ENCODE results near the gene TMEM18.
A peak's percentile ranks its signal among the peaks of the same experiment; 100 is the strongest.
"Not testable (repeated sequence)": the region's sequence is repeated elsewhere in the genome, so short reads cannot be mapped to it uniquely, and the experiment has no call there.

TMEM18 gene

GRCh38 chr2:677056-677958 lies at the start of gene TMEM18:
TMEM18 (minus strand) TSS chr2:677406; CDS start chr2:677345, 61 bp downstream.
- DNase-seq (ENCODE audit: extremely low read depth in 1 of 2, low read depth in 1 of 2), result peak; percentile 89 to 96

DNA sequence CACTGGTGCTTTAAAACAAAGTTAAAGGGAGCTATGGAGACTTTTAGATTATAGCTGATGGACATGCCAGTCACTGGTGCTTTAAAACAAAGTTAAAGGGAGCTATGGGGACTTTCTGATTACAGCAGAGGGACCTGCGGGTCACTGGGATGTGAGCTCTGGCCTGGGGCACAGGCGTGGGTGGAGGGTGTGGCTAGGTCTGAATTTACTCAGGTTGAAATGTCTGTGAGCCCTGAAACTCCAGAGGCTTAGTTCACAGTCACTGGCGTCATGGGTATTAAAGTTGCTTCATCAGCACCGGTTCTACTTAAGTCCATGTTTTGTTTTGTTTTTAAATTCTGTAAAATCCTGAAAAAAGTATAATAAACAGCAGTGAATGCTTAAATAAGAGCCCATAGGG lies 49.0 kb upstream of the TMEM18 start:
- no peak for DNase-seq (ENCODE audit: extremely low read depth in 1 of 2, low read depth in 1 of 2)

- DNase-seq (ENCODE audit: extremely low read depth in 1 of 2, low read depth in 1 of 2), result no peak
Observed at GRCh38 chr2:725468-725867, 48.3 kb upstream of the TMEM18 start.

DNA sequence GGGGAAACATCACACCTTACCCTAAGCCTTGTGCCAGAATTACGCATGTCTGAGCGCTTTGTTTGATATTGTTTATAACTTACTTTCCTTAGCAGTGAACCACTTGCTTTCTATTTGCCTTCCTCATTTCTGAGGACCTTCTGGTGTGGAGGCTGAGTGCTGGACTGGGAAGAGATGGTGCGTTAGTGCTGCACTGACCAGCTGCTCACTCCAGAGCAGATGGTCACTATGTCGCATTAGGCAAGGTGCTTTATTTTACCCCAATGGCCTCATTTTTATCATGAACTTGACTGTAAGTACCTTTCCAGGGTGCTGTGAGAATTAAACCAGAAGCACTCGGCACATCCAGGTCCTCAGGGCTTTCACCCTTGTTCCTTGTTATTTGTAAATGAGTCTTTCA lies 46.6 kb upstream of the TMEM18 start:
- DNase-seq (ENCODE audit: extremely low read depth in 1 of 2, low read depth in 1 of 2), result no peak

DNA sequence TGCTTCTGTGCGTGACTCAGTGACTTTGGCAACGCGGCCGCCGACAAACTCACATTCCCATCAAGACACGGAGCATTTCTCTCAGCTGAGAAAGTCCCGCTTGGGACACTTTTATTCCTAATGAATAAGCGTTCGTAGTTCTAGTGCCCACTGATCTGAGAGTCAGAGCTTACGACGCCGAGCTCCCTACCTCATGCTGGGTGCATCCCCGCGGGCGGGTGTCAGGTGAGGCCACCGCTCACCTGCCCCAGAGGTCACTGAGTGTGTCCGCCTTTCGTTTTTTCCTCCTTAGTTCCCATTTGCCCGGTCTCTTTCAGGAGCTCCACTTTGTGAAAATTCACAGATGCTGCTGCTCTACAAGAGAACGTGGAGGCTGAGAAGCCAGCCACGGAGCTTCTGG lies 43.6 kb upstream of the TMEM18 start:
- no peak for DNase-seq (ENCODE audit: extremely low read depth in 1 of 2, low read depth in 1 of 2)

GRCh38 chr2:719734-720133 lies 42.5 kb upstream of the TMEM18 start:
- DNase-seq (ENCODE audit: extremely low read depth in 1 of 2, low read depth in 1 of 2), result no peak

GRCh38 chr2:719191-719590 lies 42.0 kb upstream of the TMEM18 start:
- no peak for DNase-seq (ENCODE audit: extremely low read depth in 1 of 2, low read depth in 1 of 2)

DNA sequence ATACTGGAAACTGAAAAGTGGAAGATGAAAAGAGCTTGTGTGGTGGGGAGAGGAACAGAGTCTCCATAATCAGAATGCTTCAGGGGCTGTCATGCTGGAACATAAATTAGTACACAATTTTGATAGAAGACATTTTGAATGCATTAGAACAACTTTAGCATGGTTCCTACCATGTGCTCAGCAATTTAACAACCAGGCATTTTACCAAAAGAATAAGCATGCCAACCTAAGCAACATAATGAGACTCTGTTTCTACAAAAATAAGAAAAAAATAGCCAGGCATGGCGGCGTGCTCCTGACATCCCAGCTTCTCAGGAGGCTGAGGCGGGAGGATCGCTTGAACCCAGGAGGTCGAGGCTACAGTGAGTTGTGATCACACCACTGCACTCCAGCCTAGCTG lies 40.5 kb upstream of the TMEM18 start:
- DNase-seq (ENCODE audit: extremely low read depth in 1 of 2, low read depth in 1 of 2), result no peak

GRCh38 chr2:715854-716560 lies 38.8 kb upstream of the TMEM18 start:
- no peak for DNase-seq (ENCODE audit: extremely low read depth in 1 of 2, low read depth in 1 of 2)

DNA sequence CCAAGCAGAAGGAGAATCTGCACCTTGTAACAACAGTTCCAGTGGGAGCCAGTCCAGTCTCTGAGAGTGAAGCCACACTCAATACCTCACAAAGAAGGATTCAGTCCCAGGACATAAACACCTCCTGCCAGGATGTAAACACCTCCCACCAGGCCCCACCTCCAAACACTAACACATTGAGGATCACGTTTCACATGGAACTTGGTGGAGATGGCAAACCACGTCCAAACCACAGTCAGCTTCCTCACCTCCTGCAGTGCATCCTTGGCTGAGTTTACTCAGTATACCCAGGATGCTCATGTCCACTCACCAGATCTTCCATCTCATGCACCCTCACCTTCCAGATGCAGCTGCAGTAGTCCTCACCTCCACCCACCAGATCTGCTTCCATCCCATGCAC lies 37.8 kb upstream of the TMEM18 start:
- DNase-seq (ENCODE audit: extremely low read depth in 1 of 2, low read depth in 1 of 2), result no peak

GRCh38 chr2:714005-714741 lies 37.0 kb upstream of the TMEM18 start:
- DNase-seq (ENCODE audit: extremely low read depth in 1 of 2, low read depth in 1 of 2), result no peak

- no peak for DNase-seq (ENCODE audit: extremely low read depth in 1 of 2, low read depth in 1 of 2)
Observed at GRCh38 chr2:710867-711665, 33.9 kb upstream of the TMEM18 start.

DNA sequence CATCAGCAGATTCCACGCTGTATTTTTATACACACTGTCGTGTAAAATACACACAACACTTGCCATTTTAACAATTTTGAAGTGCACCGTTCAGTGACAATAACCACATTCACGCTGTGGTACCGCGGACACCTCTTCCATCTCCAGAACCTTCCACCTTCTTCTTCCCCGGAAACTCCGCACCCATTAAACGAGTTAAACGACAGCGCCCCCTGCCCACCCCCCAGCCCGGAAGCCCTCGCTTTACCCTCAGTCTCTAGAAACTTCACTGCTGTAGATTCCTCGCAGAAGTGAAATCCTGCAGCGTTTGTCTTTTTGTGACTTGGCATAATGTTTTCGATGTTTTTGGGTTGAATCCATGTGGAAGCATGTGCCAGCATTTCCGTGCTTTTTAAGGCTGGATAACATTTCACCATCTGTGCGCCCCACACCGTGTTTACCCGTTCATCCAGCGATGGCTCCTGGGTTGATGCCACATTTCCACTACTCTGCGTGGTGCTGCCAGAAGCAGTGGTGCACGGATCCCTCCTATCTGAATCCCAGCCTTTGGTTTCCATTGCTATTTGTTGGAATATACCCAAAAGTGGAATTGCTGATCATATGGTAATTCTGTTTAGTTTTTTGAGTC lies 32.0 kb upstream of the TMEM18 start:
- DNase-seq (ENCODE audit: extremely low read depth in 1 of 2, low read depth in 1 of 2), result no peak

GRCh38 chr2:708667-709066 lies 31.5 kb upstream of the TMEM18 start:
- no peak for DNase-seq (ENCODE audit: extremely low read depth in 1 of 2, low read depth in 1 of 2)

DNA sequence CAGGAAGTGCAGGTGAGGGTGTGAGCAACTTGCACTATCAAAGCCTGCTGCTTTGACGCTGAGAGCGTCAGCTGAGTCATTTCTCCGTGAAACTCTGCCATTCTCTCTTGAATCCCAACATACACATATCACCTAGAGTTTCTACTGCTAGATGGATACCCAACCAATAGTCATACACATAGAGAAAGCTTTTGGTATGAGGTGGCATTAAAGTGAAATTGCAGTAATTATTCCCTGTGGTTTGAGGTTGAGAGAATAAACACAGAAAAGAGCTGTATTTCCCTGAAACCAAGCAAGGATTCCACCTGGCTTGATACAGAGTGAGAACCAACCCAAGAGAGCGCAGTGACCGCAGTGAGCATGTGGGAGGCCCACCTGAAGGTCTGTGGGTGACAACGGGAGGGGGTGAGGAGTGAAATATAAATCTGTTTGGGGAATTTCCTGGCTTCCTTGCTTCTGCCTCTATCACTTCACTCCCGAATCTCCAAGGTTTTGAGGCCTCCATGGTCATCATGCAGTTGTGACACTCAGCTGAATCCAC lies 28.8 kb upstream of the TMEM18 start:
- no peak for DNase-seq (ENCODE audit: extremely low read depth in 1 of 2, low read depth in 1 of 2)

DNA sequence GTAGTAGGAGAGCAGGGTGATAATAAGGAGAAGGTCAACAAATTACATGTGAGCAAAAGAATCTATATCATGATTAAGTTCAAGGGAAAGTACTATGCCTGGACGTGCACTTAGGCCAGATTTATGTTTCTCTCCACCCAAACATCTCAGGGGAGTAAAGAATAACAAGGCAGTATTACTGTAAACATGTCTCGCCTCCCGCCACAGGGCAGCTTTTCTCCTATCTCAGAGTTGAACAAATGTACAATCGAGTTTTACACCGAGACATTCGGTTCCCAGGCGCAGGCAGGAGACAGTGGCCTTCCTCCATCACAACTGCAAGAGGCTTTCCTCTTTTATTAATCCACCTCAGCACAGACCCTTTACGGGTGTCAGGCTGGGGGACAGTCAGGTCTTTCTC lies 25.6 kb upstream of the TMEM18 start:
- not testable (repeated sequence) for DNase-seq (ENCODE audit: extremely low read depth in 1 of 2, low read depth in 1 of 2)

DNA sequence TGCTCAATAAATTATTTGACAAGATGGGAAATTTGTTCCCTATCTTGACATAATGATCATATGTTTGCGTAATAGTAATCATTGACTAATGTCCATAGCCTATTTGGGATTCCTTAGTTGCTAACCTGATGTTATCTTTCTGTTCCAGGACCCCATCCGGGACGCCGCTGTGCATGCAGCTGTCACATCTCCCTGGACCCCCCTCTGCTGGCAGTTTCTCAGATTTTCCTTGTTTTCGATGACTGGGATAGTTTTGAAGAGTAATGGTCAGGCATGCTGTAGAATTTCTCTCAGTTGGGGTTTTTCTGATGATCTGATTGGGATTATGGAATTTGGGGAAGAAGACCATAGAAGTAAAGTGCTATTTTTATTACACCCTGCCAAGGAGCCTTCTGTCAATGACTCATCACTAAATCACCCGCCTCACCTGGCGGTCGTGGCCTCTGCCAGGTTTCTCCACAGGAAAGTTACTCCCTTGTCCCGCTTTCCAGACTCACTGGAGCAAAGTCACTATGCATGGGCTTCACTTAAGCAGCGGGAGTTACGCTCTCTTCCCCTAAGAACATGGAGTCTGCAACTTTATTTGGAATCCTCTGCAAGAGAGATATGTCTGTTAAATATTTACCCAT lies 19.9 kb upstream of the TMEM18 start:
- no peak for DNase-seq (ENCODE audit: extremely low read depth in 1 of 2, low read depth in 1 of 2)

DNA sequence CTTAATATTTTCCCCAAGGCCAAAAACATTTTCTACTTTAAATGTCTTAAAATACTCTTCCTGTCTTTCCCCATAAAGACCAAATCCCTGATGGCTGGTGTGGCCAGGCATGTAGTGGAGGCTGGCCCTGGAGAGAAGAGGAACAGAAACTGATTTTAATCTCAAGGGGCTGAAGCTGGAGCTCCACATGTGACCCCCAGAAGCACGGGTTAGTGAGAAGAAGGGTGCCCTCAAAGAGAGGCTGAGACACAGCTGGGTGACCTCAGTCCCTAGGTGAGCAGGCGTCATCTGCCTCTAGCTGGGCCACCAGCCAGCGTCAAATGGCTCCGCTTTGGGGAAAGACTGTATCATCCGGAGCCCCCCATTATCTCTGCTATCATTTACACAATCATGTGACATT lies 19.3 kb upstream of the TMEM18 start:
- DNase-seq (ENCODE audit: extremely low read depth in 1 of 2, low read depth in 1 of 2), result no peak

DNA sequence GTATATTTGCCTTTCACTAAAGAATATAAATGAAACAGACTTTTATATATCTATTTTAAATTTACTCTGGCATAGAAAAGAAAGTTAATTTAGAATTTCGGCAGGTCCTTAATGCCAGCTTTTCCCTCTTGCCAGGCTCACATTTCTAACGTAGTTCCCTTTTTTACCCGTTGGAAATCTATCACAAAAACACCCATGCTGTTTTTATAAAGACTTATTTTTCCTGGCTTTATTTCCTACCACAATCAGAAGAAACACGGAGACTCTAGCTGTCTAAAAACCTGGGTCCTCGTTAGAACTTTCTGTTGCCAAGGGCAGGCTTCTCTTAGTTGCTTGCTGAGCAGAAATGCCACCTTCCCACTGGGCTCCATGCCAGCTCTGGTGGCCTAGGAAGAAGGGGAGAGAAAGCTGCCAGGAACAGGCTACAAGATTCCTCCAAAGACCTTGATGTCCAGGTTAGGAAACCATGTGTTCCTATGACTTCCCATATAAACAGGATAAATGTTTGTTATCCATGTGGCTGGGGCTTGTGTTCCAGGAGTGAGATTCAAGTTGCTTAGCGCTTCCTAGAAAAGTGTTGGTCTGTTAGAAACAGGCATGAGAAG lies 17.8 kb upstream of the TMEM18 start:
- no peak for DNase-seq (ENCODE audit: extremely low read depth in 1 of 2, low read depth in 1 of 2)
